HL-60 (cell line): ENCODE measurements around the gene ACP7.
A peak's percentile ranks its signal among the peaks of the same experiment; 100 is the strongest.

ENCODE experiments used
- DNase-seq, 2 experiments: peaks; one replicate each; pipeline ENCODE4 v3.0.0-alpha.2; 2010 to 2020; ENCODE audit warnings: low read depth in 1 of 2, low spot score in 1 of 2
- H3K27ac ChIP-seq: fragments of 250-450 bp; sonication (Bioruptor Pico); replicated peaks from 2 replicates; pipeline ENCODE4 v1.5.1; 2020; ENCODE audit warnings: mild to moderate bottlenecking, moderate library complexity
- H3K27me3 ChIP-seq: fragments of 250-450 bp; sonication (Bioruptor Pico); 2 replicates; pipeline ENCODE4 v1.5.1; 2021; ENCODE audit warnings: mild to moderate bottlenecking, moderate library complexity; ENCODE audit not compliant: insufficient read depth, poor library complexity, severe bottlenecking
- H3K4me3 ChIP-seq: replicated peaks from 2 replicates; pipeline ENCODE4 v1.5.1; 2011; ENCODE audit warnings: mild to moderate bottlenecking, control low read depth, low read length; ENCODE audit not compliant: insufficient read depth
- GABPA ChIP-seq: IDR thresholded peaks from 2 replicates; pipeline ENCODE4 v1.6.1; 2012; ENCODE audit warnings: low read depth
- POLR2AphosphoS5 ChIP-seq: IDR thresholded peaks from 2 replicates; pipeline ENCODE4 v1.6.1; 2012; ENCODE audit warnings: low read depth
- SPI1 ChIP-seq: IDR thresholded peaks from 2 replicates; pipeline ENCODE4 v1.6.1; 2012; ENCODE audit warnings: low read depth, mild to moderate bottlenecking, borderline replicate concordance
- TF ChIP-seq, protein P1 (sequence below): IDR thresholded peaks from one replicate; pipeline ENCODE4 v1.5.1; 2011; ENCODE audit warnings: low read length, control low read depth, inconsistent platforms; ENCODE audit not compliant: insufficient read depth
- TF ChIP-seq, protein P2 (sequence below): IDR thresholded peaks from 2 replicates; pipeline ENCODE4 v1.6.1; 2012; ENCODE audit warnings: low read depth; ENCODE audit not compliant: insufficient replicate concordance

ACP7 gene

DNA sequence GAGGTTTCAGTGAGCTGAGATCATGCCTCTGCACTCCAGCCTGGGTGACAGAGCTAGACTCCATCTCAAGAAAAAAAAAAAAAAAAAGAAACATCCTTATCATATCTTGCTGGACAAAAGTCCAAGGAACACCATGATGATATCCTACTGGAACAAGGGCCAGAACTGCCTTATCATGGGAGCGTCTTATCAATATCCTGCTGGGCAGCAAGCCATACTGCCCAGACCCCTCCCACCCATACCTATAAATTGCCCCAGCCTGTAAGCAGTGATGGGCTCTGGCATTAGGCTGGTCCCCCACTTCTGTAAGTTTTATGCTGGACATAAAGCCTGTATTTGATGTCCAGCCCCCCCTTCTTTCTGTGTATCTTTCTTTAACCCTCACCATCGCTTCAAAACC lies 37.1 kb upstream of the ACP7 start:
- DNase-seq: no peak
- Histone ChIP-seq H3K27ac (no peak overlapping the region), H3K4me3 (no peak overlapping the region), H3K27me3 (peaks cover 5% of the 10 kb centered on the region)
- TF ChIP-seq GABPA (no peak), SPI1 (no peak)
- TF ChIP-seq, protein P1, sequence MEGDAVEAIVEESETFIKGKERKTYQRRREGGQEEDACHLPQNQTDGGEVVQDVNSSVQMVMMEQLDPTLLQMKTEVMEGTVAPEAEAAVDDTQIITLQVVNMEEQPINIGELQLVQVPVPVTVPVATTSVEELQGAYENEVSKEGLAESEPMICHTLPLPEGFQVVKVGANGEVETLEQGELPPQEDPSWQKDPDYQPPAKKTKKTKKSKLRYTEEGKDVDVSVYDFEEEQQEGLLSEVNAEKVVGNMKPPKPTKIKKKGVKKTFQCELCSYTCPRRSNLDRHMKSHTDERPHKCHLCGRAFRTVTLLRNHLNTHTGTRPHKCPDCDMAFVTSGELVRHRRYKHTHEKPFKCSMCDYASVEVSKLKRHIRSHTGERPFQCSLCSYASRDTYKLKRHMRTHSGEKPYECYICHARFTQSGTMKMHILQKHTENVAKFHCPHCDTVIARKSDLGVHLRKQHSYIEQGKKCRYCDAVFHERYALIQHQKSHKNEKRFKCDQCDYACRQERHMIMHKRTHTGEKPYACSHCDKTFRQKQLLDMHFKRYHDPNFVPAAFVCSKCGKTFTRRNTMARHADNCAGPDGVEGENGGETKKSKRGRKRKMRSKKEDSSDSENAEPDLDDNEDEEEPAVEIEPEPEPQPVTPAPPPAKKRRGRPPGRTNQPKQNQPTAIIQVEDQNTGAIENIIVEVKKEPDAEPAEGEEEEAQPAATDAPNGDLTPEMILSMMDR: no peak

DNA sequence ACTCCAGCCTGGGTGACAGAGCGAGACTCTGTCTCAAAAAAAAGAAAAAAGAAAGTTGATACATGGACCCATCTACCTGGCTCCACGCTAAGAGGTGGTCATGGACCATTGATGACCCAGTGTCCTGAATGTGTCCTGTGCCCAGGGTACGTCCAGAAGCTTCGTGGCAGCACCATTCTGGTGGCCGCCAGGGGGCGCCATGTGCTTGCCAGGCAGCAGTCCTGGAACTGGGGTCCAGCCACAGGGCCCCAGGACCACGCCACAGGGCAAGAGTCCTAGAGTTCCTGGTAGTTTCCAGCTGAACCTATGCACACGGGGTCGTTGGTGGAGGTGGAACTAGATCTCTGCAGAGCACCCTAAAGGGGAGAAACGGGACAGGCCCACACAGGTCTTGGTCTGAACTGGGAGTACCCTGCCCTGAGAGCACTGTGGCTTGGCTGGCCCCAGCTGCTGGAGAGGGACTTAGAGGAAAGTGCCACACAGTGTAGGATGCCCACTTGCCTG lies 31.9 kb upstream of the ACP7 start:
- TF ChIP-seq, protein P2, sequence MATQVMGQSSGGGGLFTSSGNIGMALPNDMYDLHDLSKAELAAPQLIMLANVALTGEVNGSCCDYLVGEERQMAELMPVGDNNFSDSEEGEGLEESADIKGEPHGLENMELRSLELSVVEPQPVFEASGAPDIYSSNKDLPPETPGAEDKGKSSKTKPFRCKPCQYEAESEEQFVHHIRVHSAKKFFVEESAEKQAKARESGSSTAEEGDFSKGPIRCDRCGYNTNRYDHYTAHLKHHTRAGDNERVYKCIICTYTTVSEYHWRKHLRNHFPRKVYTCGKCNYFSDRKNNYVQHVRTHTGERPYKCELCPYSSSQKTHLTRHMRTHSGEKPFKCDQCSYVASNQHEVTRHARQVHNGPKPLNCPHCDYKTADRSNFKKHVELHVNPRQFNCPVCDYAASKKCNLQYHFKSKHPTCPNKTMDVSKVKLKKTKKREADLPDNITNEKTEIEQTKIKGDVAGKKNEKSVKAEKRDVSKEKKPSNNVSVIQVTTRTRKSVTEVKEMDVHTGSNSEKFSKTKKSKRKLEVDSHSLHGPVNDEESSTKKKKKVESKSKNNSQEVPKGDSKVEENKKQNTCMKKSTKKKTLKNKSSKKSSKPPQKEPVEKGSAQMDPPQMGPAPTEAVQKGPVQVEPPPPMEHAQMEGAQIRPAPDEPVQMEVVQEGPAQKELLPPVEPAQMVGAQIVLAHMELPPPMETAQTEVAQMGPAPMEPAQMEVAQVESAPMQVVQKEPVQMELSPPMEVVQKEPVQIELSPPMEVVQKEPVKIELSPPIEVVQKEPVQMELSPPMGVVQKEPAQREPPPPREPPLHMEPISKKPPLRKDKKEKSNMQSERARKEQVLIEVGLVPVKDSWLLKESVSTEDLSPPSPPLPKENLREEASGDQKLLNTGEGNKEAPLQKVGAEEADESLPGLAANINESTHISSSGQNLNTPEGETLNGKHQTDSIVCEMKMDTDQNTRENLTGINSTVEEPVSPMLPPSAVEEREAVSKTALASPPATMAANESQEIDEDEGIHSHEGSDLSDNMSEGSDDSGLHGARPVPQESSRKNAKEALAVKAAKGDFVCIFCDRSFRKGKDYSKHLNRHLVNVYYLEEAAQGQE: no peak
- TF ChIP-seq GABPA (no peak), SPI1 (no peak), POLR2AphosphoS5 (no peak)
- TF ChIP-seq, protein P1: peak; percentile 75
- Histone ChIP-seq H3K27me3 (no peaks in the 10 kb centered on the region), H3K4me3 (no peak overlapping the region), H3K27ac (no peak overlapping the region)
- DNase-seq: peak; percentile 23 to 24

DNA sequence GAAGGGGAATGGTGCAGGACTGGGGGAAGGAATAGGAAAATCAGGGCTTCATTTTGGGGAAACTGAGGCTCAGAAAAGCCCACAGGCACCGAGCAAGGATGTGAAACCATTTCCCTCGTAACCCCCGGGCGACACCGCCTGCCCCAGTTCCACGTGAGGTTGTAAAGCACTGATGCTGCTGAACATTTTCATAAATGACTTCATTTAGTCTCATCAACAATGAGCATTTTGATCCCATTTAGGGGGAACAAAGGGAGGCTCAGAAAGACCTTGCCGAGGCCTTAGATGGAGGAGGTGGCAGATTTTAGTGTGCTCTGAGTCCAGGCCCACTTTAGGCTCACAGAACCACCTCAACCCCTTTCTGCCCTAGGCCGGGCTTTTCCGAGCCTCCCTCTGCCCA lies 31.3 kb upstream of the ACP7 start:
- TF ChIP-seq SPI1 (no peak), POLR2AphosphoS5 (no peak), GABPA (no peak)
- TF ChIP-seq, protein P1: no peak
- TF ChIP-seq, protein P2: no peak
- H3K27ac ChIP-seq: no peak overlapping the region
- H3K4me3 ChIP-seq: no peak overlapping the region
- H3K27me3 ChIP-seq: no peaks in the 10 kb centered on the region
- DNase-seq: no peak
